Gastroesophageal sphincter (tissue), 4 donors: Measurements from ENCODE around the gene SCGB3A2. TPM values are rescaled to one million over a fixed set of nuclear protein-coding genes. Genes with fewer than 3 reads are reported as not detected.
A peak's percentile ranks its signal among the peaks of the same experiment; 100 is the strongest.

Experiments
- ATAC-seq: fragments of 150-250 bp; one replicate; pipeline ENCODE4 v1.9.1; 2016; ENCODE audit warnings: mild to moderate bottlenecking, moderate library complexity
- H3K27ac ChIP-seq, 4 donors: fragments of 200-600 bp; sonication (generic) in 3 of 4; 1 replicate in 3 of 4; 2 replicates in 1 of 4; pipeline ENCODE4 v1.5.1; 2016 to 2019
- H3K27me3 ChIP-seq: fragments of 200-600 bp; sonication (generic); one replicate; pipeline ENCODE4 v1.5.1; 2019
- H3K36me3 ChIP-seq, 2 donors: fragments of 200-600 bp; sonication (generic); one replicate each; pipeline ENCODE4 v1.5.1; 2019; ENCODE audit warnings: control low read depth in 1 of 2
- H3K4me1 ChIP-seq, 3 donors: fragments of 200-600 bp; sonication (generic); 1 replicate in 2 of 3; 2 replicates in 1 of 3; pipeline ENCODE4 v1.5.1; 2016 to 2019; ENCODE audit warnings: control low read depth in 2 of 3
- H3K4me3 ChIP-seq, 2 donors: fragments of 200-600 bp; sonication (generic); one replicate each; pipeline ENCODE4 v1.5.1; 2019; ENCODE audit warnings: mild to moderate bottlenecking in 1 of 2, moderate library complexity in 1 of 2
- H3K9me3 ChIP-seq, 3 donors: fragments of 200-600 bp; sonication (generic); one replicate each; pipeline ENCODE4 v1.5.1; 2017 to 2019; ENCODE audit warnings: control low read depth in 2 of 3
- EP300 ChIP-seq: sonication (generic); formaldehyde crosslinking; IDR thresholded peaks from one replicate; pipeline ENCODE4 v1.6.1; 2017; ENCODE audit warnings: antibody characterized with exemption, mild to moderate bottlenecking
- POLR2A ChIP-seq, 2 donors: fragments of 450-650 bp; IDR thresholded peaks; one replicate each; pipeline ENCODE4 v1.6.1; 2017; ENCODE audit warnings: antibody characterized with exemption in 2 of 2, mild to moderate bottlenecking in 2 of 2, moderate library complexity in 1 of 2
- POLR2AphosphoS5 ChIP-seq: sonication (generic); formaldehyde crosslinking; IDR thresholded peaks from one replicate; pipeline ENCODE4 v1.6.1; 2017; ENCODE audit warnings: antibody characterized with exemption
- WGBS, 2 donors: methylation state at CpG; one replicate each; pipeline ENCODE4 v1.1.5; 2018; ENCODE audit warnings: low coverage in 1 of 2; 5-methylcytosine and 5-hydroxymethylcytosine counted together
- total RNA-seq, 4 donors: library from RNA; depleted of rRNA; stranded (reverse); fragments of >200 nt; gene quantifications; one replicate each; pipeline ENCODE4 v1.1.0, GENCODE V29; 2016
- TF ChIP-seq, protein P1 (sequence below), 4 experiments: fragments of 200-600 bp in 2 of 4; fragments of 450-650 bp in 2 of 4; sonication (generic) in 1 of 4; IDR thresholded peaks; one replicate each; pipeline ENCODE4 v1.5.1; 2017 to 2019; ENCODE audit warnings: antibody characterized with exemption in 4 of 4, mild to moderate bottlenecking in 2 of 4, moderate library complexity in 2 of 4

The SCGB3A2 gene
- total RNA-seq, 4 donors from 2014 or later, result not detected

DNA sequence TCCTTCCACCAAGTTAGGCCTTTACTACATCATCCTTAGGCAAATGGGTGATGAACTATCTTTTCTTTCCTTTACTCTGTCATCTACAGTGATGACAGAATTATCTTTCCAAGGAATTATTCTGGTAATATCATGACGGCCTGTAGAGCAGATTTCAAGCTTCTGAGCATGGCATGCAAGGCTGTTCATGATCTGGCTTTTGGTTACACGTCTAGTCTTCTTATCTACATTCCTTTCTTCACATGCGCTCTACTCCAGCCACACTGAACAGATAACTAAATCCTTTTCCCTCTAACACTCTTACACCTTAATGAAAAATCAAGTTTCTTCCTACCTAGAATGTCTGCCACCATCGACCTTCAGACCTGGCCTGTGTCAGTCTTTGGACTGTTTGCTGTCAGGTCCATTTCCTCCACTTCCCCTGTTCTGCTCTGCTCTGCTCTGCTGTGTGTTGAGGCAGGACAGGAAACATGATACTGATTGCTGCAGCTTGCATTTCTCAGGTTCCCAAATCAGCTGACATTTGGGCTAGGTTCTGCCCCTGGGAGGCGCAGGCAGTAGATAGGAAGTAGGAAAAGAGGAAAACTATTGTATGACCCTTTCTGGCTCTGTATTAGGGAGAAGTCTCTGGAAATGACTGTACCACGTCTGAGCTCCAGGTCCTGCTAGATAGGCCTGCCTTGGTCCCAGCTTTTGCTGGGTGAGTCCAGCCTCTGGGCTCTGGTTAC is 4.2 kb downstream of the SCGB3A2 start:
- Histone ChIP-seq H3K9me3 (no peaks in the 10 kb centered on the region), H3K4me3 (no peak overlapping the region), H3K4me1 (no peaks in the 10 kb centered on the region), H3K27me3 (no peaks in the 10 kb centered on the region), H3K27ac (no peak overlapping the region), H3K36me3 (no peaks in the 10 kb centered on the region)
- 51 to 68% methylated on average over 5 to 6 of the region's 6 CpGs for WGBS, 2 donors
- ATAC-seq, result no peak
- TF ChIP-seq EP300, result no peak
- no peak for TF ChIP-seq POLR2AphosphoS5
- no peak for TF ChIP-seq POLR2A (IDR thresholded peaks at IDR 0.05)
- TF ChIP-seq, protein P1, sequence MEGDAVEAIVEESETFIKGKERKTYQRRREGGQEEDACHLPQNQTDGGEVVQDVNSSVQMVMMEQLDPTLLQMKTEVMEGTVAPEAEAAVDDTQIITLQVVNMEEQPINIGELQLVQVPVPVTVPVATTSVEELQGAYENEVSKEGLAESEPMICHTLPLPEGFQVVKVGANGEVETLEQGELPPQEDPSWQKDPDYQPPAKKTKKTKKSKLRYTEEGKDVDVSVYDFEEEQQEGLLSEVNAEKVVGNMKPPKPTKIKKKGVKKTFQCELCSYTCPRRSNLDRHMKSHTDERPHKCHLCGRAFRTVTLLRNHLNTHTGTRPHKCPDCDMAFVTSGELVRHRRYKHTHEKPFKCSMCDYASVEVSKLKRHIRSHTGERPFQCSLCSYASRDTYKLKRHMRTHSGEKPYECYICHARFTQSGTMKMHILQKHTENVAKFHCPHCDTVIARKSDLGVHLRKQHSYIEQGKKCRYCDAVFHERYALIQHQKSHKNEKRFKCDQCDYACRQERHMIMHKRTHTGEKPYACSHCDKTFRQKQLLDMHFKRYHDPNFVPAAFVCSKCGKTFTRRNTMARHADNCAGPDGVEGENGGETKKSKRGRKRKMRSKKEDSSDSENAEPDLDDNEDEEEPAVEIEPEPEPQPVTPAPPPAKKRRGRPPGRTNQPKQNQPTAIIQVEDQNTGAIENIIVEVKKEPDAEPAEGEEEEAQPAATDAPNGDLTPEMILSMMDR (IDR thresholded peaks at IDR 0.05), result no peak

DNA sequence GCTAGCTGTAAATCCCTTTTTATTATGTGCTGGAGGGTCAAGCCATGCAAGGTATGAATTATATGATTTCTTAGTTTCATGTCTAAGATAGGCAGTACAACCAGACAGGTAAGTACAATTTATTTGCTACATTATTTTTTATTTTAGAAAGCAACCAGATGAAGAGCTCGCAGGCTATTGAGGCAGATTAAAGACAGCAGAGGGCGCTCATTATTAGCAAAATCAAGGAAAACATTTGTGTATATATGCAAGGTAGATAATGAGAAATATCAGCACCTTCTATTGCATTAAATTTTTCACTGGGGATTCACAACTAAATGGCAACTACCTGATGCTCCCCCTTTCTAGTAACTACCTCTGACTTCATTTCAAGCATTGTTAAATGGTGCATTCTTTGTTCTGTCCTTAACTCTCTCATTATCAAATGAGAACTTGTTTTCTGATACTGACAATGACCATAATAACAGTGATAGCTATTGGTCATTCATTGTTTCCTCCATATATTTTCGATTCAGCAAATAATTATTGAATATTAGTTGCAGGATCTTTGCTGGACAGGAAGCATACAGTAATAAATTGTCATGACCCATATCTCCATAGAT is 8.6 kb downstream of the SCGB3A2 start:
- no peaks in the 10 kb centered on the region for H3K4me1 ChIP-seq
- TF ChIP-seq, protein P1 (IDR thresholded peaks at IDR 0.05), result peak in 1 of 4 experiments; percentile 40
- TF ChIP-seq POLR2A (IDR thresholded peaks at IDR 0.05), result no peak
- TF ChIP-seq POLR2AphosphoS5, result no peak
- TF ChIP-seq EP300, result no peak
- no peak for ATAC-seq
- H3K4me3 ChIP-seq, result no peak overlapping the region
- H3K9me3 ChIP-seq, result no peaks in the 10 kb centered on the region
- no peaks in the 10 kb centered on the region for H3K27me3 ChIP-seq
- WGBS, 2 donors, result 14 to 21% methylated on average over 3 of the region's 3 CpGs
- no peak overlapping the region for H3K27ac ChIP-seq
- no peaks in the 10 kb centered on the region for H3K36me3 ChIP-seq

DNA sequence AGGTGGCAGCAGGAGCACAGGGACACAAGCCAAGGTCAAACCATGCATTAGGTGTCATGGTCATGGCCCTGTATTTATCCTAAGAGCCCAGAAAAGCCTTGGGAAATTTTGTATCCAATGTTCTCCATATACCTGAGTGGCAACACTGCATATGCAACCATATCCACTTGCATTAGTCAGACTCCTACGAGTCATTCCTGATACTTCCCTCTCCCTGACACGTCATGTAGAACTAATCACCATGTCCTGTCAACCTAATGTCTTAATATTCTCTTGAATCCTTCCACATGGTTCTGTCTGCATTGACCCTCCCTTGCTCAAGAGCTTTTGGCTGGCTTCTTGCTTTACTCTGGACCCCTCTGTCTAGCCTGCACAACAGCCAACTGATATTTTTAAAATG is 9.4 kb downstream of the SCGB3A2 start:
- no peak overlapping the region for H3K27ac ChIP-seq
- WGBS, 2 donors, result 36 to 66% methylated on average over 2 of the region's 2 CpGs
- TF ChIP-seq POLR2A (IDR thresholded peaks at IDR 0.05), result no peak
- TF ChIP-seq, protein P1 (IDR thresholded peaks at IDR 0.05), result no peak
- no peak for TF ChIP-seq POLR2AphosphoS5
- TF ChIP-seq EP300, result no peak

DNA sequence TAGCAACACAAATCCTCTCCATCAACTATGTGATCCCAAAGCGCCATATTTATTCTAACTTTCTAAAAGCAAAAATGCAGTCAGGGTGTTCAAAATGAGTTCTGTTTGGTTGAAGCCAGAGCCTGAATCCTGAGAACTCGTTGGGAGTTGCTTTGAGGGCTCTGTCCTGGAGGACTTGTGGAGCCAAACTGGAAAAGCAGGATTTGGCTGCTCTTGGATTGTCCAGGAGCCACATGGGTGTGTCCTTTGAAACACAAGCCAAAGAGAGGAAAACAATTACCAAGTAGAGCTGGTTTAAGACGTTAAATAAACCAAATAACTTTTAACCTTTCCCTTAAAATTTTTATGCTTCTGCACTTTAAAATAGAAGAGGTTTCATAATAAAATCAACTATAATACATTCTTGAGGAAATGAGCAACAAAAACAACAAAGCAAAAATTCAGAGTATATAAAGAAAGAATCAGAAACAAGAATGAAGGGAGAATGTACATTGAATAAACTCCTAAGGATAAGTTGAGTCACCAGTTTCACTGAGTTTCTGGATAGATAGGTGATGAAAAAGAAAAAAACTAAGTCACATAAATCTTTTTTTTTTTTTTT is 14.3 kb downstream of the SCGB3A2 start:
- Histone ChIP-seq H3K27me3 (no peaks in the 10 kb centered on the region), H3K9me3 (no peaks in the 10 kb centered on the region), H3K4me1 (no peaks in the 10 kb centered on the region), H3K4me3 (no peak overlapping the region), H3K27ac (no peak overlapping the region), H3K36me3 (no peaks in the 10 kb centered on the region)
- 40 to 50% methylated on average over 2 to 3 of the region's 3 CpGs for WGBS, 2 donors
- no peak for TF ChIP-seq POLR2AphosphoS5
- TF ChIP-seq, protein P1 (IDR thresholded peaks at IDR 0.05), result no peak
- no peak for ATAC-seq

More for the DNA sequence above, 9.4 kb downstream of the SCGB3A2 start:
- Histone ChIP-seq H3K36me3 (no peaks in the 10 kb centered on the region), H3K4me1 (no peaks in the 10 kb centered on the region), H3K9me3 (no peaks in the 10 kb centered on the region), H3K4me3 (no peak overlapping the region), H3K27me3 (no peaks in the 10 kb centered on the region)
- no peak for ATAC-seq

DNA sequence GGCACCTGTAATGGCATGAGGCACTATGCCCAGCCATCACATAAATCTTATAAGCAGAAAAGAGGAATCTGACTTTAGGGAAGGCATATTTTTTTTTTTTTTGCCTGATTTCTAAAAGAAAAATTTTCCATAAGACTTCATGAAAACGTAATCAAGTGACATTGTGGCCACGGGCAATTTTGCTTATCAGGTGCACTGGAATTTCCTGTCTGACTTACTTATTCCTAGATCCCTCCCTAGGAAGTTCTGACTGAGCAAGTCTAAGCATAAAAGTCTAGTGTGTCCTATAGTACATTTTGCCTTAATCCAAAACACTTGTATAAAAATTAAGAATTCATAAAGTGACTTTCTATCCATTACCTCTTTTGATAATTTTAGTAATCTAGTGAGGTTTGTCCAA is 15.3 kb downstream of the SCGB3A2 start:
- Histone ChIP-seq H3K4me3 (no peak overlapping the region), H3K36me3 (no peaks in the 10 kb centered on the region), H3K27me3 (no peaks in the 10 kb centered on the region), H3K4me1 (no peaks in the 10 kb centered on the region), H3K9me3 (no peaks in the 10 kb centered on the region), H3K27ac (no peak overlapping the region)
- WGBS, 2 donors, result 41 to 51% methylated on average over 2 of the region's 2 CpGs
- TF ChIP-seq, protein P1 (IDR thresholded peaks at IDR 0.05), result no peak
- no peak for TF ChIP-seq EP300
- TF ChIP-seq POLR2A (IDR thresholded peaks at IDR 0.05), result no peak
- no peak for TF ChIP-seq POLR2AphosphoS5
- no peak for ATAC-seq
